GM21619 (cell line): ENCODE results near the gene COASY.
"Not testable (repeated sequence)": the region's sequence is repeated elsewhere in the genome, so short reads cannot be mapped to it uniquely, and the experiment has no call there.

Experiments used
- ATAC-seq: cut with Tn5 transposase; IDR thresholded peaks from one replicate; pipeline ENCODE4 v1.9.1; 2021; ENCODE audit not compliant: unreplicated experiment

COASY gene

DNA sequence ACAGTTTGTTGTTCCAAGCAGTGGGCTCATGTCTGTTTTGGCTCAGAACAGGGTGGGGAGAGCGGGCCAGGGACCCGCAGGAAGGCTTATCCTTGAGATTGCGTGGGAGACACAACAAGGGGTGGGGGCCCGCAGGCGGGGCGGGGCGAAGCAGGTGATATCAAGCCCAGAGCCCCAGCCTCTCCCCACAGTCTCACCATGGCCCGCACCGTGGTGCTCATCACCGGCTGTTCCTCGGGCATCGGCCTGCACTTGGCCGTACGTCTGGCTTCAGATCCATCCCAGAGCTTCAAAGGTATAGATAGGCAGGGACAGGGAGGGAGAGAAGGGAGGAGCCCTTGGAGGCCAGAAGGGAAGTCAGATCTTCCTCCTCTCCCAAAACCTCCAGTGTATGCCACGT lies 9.2 kb upstream of the COASY start, which contains the start of gene HSD17B1:
Gene HSD17B1 (plus strand): TSS at position 188 of the 400 bp plus-strand sequence. CDS start 11 bp downstream, at position 199.
- ATAC-seq = not testable (repeated sequence)

DNA sequence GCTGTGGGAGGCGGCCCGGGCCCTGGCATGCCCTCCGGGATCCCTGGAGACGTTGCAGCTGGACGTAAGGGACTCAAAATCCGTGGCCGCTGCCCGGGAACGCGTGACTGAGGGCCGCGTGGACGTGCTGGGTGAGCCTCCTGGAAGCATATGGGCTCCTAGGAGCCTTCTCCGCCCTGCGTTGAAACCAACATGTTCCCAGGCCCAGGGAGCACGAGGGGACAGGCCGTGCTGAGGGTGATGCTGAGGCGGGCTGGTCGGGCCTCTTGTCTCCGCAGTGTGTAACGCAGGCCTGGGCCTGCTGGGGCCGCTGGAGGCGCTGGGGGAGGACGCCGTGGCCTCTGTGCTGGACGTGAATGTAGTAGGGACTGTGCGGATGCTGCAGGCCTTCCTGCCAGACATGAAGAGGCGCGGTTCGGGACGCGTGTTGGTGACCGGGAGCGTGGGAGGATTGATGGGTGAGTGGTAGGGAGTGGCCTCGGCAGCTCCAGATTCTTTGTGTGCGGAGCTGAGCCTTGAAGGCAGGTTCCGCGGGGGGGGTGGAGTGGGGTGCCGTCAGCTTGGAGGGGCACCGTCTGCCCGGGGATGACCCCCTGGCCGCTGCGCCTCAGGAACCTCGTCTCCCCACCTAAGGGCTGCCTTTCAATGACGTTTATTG lies 8.7 kb upstream of the COASY start:
- ATAC-seq = no peak

DNA sequence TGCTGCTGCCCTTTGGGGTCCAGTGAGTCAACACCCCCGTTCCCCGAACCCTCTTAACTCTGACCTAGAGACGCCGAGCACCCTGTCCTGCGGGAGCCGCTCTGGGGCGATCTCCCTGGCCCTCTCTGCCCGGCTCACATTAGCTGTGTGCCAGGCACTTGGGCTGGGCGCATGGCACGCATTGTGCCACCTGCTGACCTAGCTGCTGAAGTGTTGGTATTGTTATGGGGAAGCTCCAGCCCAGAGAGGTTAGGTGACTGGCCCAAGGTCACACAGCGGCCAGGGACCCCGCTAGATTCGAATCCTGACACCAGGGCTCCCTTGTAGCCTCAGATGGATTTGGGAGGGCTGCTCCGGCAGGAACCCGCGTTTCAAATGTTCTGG lies 8.1 kb upstream of the COASY start:
- no peak for ATAC-seq

- peak; percentile 82 for ATAC-seq
Measured at GRCh38 chr17:42554250-42555121, 7.5 kb upstream of the COASY start.

DNA sequence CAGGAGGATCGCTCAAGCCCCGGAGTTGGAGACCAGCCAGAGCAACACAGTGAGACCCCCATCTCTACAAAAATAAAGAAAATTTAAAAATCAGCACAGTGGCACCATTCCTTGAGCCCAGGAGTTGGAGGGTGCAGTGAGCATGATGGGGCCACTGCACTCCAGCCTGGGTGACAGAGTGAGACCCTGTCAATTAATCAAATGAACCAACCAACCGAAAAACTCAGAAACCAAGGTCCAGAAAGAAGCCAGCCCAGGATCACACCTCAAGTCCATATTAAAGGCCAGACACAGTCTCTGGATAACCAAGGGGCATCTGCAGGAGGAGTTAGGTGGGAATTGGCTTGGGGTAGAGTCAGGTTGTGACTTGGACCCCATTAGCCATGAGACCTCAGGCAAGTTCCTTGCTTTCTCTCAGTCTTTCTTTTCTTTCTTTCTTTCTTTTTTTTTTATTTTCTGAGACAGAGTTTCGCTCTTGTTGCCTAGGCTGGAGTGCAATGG lies 6.8 kb upstream of the COASY start:
- no peak for ATAC-seq

GRCh38 chr17:42555961-42556617 lies 5.9 kb upstream of the COASY start:
- ATAC-seq = not testable (repeated sequence)

DNA sequence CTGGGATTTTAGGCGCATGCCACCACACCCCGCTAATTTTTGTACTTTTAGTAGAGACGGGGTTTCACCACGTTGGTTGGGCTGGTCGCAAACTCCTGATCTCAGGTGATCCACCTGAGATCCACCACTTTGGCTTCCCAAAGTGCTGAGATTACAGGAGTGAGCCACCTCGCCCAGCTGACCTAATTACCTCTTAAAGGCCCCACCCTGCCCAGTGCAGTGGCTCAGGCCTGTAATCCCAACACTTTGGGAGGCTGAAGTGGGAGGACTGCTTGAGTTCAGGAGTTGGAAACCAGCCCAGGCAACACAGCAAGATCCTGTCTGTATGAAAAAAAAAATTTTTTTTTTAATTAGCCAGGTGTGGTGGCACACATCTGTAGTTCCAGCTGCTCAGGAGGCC lies 2.9 kb upstream of the COASY start:
- ATAC-seq = no peak

DNA sequence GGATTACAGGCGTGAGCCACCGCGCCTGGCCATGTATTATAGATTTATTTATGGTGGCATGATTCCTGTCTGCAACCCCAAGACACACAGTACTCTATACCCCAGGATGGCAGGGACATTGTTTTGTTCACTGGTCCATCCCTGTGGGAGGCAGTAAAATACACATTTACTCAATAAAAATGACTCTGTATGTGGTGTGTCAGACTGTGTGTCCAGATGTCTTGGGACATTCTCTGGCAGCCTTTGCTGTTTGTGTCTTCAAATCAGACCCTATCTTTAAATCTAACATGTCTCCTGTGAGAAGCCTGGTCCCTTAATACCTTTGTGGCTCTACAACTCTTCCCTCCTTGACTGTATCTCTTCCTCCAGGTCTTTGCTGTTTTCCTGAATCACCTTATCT lies 1.7 kb upstream of the COASY start:
- ATAC-seq = no peak

DNA sequence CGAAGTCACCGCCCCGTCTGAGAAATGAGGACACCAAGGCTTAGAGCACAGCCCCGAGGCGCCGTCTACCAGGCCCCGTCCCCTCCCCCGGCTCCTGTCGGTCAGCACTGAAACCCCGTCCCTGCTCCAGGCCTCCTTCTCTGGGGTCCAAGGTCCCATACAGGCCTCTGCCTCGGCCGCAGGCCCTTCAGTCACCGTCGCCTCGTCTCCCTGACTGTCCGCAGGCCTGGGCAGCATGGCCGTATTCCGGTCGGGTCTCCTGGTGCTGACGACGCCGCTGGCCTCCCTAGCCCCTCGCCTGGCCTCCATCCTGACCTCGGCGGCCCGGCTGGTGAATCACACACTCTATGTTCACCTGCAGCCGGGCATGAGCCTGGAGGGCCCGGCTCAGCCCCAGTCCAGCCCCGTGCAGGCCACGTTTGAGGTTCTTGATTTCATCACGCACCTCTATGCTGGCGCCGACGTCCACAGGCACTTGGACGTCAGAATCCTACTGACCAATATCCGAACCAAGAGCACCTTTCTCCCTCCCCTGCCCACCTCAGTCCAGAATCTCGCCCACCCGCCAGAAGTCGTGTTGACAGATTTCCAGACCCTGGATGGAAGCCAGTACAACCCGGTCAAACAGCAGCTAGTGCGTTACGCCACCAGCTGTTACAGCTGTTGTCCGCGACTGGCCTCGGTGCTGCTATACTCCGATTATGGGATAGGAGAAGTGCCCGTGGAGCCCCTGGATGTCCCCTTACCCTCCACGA lies 617 bp downstream of the COASY start:
- ATAC-seq = no peak

GRCh38 chr17:42563143-42563509 lies 1.2 kb downstream of the COASY start:
- ATAC-seq = no peak

GRCh38 chr17:42563543-42563942 lies 1.6 kb downstream of the COASY start:
- ATAC-seq = no peak

- ATAC-seq = no peak
Measured at GRCh38 chr17:42563950-42564349, 2.0 kb downstream of the COASY start.

DNA sequence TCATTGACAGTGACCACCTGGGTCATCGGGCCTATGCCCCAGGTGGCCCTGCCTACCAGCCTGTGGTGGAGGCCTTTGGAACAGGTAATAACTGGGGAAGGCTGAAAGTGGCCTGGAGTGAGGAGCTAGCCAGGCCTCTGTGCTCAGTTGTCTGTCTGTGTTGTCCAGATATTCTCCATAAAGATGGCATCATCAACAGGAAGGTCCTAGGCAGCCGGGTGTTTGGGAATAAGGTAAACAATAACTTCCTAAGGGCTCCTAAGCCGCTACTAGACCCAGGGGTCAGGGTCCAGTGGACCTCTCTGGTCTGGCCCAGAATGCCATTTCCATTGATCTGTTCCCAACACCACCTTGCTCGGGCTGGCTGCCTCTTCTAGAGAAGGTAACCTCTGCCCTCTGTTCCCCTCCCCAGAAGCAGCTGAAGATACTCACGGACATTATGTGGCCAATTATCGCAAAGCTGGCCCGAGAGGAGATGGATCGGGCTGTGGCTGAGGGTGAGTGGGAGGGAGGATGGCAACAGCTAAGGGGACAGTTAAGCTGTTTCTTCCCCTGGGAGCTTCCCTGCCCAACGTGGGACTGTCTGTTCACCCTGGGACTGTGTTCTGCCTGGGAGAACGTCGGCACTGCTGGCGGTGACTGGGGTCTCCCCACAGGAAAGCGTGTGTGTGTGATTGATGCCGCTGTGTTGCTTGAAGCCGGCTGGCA lies 3.0 kb downstream of the COASY start:
- ATAC-seq = no peak

- no peak for ATAC-seq
Measured at GRCh38 chr17:42565523-42566214, 3.7 kb downstream of the COASY start.

DNA sequence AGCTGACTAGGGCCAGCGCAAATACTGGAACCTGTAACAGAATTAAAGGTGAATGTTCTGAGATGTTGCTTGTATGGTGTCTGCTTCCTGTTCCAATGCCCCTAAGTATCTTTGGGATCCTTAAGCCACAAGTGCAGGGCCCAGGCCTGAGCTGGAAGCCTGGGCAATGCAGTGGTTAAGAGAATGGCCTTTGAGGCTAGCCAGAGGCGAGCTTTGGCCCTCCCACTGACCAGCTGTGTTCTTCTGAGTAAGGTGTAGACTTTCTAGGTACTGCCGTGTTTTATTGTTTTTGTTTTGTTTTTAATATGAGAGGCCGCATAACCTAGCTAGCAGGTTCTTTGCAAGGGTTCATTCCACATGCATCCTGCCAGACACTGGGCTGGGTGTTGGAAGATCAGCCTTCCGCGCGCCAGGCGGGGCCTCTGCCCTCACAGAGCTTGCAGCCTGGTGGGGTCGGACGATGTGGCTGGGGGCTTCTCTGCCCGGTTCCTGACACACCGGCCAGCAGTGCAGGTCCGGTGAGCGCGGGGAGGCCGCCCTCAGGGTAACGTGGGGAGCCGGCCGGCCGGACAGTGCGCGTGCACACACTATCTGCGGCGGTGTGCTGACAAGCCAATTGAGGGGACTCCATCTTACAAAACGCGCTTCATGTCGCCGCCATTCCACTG lies 4.4 kb downstream of the COASY start:
- no peak for ATAC-seq

DNA sequence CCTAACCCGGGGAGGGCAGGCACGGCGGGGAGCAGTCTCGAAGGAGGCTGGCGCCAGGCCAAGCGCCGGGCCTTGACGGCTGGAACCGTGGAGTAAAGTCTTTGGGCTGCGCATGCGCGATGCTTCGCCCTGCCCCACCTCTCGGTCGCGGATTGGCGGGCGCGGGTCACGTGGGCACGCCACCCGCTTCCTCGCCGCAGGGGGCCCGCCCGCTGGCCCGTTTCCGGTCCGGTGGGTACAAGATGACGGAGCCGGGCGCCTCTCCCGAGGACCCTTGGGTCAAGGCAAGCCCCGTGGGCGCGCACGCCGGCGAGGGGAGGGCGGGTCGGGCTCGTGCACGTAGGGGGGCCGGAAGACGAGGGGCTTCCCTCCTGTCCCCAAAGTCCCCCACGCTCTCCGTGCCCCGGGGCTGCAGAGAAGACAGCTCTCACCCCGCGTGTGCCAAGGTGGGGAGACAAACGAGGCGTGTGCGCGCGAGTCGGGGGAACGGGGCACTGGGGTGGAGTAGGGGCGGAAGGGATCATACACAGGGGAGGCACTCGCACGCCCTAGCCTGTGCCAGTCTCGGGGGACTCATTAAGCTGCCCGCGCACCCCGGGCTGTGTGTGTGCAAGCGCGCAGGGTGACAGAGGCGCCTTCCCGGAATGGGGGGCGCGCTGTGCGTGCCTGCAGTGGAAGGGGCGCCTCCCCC lies 5.1 kb downstream of the COASY start, which contains the start of gene MLX:
Gene MLX (plus strand): TSS at position 218 of the 691 bp plus-strand sequence. CDS start 25 bp downstream, at position 243.
- ATAC-seq = no peak

DNA sequence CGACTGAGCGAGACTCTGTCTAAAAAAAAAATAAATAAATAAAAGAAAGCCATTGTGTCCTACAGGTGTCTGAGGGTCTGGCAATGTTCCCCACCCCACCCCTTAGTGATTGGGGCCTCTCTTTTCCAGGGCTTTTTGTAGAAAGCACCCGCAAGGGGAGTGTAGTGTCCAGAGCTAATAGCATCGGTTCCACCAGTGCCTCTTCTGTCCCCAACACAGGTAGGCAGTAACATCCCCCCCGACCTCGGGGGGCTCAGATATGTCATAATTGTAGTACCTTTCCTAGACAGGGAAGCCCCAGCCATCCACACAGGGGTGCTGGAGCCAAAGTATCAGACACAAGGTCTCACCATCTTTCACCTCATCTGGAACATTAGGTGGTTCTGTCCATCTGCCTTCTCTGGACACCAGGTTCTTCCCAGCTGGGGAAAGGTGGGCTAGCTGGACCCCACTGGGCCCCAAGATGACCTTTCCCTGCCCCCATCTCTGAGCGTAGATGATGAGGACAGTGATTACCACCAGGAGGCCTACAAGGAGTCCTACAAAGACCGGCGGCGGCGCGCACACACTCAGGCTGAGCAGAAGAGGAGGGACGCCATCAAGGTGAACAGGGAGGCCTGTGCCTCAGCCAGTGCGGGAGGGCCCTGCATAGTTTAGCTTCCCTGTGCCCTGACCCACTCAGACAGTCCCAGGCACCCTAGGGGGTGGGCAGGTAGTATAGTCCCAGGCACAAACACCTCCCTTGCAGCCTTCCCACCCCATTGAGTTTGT lies 6.6 kb downstream of the COASY start:
- ATAC-seq = no peak
